ENCODE results near the gene NFIB.

DNA sequence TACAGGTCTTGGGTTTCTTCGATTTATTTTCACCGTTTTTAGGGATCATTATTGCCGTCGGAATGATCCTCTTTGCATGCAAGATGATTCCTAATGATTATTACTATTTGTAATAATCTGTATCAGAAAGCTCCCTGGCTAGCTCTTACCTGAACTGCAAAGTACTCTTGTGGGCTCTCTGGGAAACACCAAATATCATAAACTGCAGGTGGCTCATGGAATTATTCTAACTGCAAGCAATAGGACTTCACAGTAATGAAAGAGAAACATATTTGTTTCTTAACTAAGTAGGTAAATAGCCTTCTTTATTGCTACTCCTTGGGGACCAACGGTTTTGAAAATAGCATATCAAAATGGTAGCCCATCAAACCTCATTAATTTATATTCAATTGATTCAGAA, 219.4 kb downstream of the NFIB start:
- TF ChIP-seq, protein P1, sequence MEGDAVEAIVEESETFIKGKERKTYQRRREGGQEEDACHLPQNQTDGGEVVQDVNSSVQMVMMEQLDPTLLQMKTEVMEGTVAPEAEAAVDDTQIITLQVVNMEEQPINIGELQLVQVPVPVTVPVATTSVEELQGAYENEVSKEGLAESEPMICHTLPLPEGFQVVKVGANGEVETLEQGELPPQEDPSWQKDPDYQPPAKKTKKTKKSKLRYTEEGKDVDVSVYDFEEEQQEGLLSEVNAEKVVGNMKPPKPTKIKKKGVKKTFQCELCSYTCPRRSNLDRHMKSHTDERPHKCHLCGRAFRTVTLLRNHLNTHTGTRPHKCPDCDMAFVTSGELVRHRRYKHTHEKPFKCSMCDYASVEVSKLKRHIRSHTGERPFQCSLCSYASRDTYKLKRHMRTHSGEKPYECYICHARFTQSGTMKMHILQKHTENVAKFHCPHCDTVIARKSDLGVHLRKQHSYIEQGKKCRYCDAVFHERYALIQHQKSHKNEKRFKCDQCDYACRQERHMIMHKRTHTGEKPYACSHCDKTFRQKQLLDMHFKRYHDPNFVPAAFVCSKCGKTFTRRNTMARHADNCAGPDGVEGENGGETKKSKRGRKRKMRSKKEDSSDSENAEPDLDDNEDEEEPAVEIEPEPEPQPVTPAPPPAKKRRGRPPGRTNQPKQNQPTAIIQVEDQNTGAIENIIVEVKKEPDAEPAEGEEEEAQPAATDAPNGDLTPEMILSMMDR (conservative IDR thresholded peaks at IDR 0.05 in 1 of 2, IDR thresholded peaks at IDR 0.05 in 1 of 2; ENCODE audit: extremely low read depth in 1 of 2, insufficient read depth in 1 of 2, low read depth in 1 of 2, low read length in 2 of 2), result no peak
- no peak for TF ChIP-seq EZH2 (IDR thresholded peaks at IDR 0.05; ENCODE audit: borderline replicate concordance, low read length)

All from mammary epithelial cell (primary cell).